CD14-positive monocyte (primary cell): ENCODE data around the gene KIF5C. TPM values are rescaled to one million over a fixed set of nuclear protein-coding genes. Genes with fewer than 3 reads are reported as not detected.

Source experiments
- DNase-seq, 3 donors: peaks; one replicate each; pipeline ENCODE4 v3.0.0-alpha.2; 2011 to 2022
- H2AFZ ChIP-seq: 2 replicates; pipeline ENCODE4 v1.6.0; 2012; ENCODE audit warnings: mild to moderate bottlenecking, low read depth, low read length, inconsistent platforms; ENCODE audit not compliant: insufficient read depth, poor library complexity, severe bottlenecking
- H3K27ac ChIP-seq, 2 donors: 1 replicate in 1 of 2; 2 replicates in 1 of 2; pipeline ENCODE4 v1.5.1; 2012 to 2013; ENCODE audit warnings: low read length in 2 of 2, control low read depth in 1 of 2, inconsistent platforms in 1 of 2, low read depth in 1 of 2, mild to moderate bottlenecking in 1 of 2
- H3K27me3 ChIP-seq, 2 donors: one replicate each; pipeline versions ENCODE4 v1.6.0 to v1.6.1; 2011 to 2013; ENCODE audit warnings: low read length in 2 of 2; ENCODE audit not compliant: control insufficient read depth in 2 of 2, insufficient read depth in 2 of 2
- H3K36me3 ChIP-seq, 2 donors: replicated peaks in 1 of 2; 1 replicate in 1 of 2; 2 replicates in 1 of 2; pipeline versions ENCODE4 v1.5.1 to v1.6.1; 2012 to 2013; ENCODE audit warnings: low read length in 2 of 2, control low read depth in 1 of 2, inconsistent platforms in 1 of 2, mild to moderate bottlenecking in 1 of 2; ENCODE audit not compliant: insufficient read depth in 2 of 2, control insufficient read depth in 1 of 2
- H3K4me1 ChIP-seq, 2 donors: 1 replicate in 1 of 2; 2 replicates in 1 of 2; pipeline versions ENCODE4 v1.5.1 to v1.6.1; 2012 to 2013; ENCODE audit warnings: low read length in 2 of 2, control low read depth in 1 of 2, inconsistent platforms in 1 of 2, mild to moderate bottlenecking in 1 of 2, moderate library complexity in 1 of 2; ENCODE audit not compliant: insufficient read depth in 2 of 2, control insufficient read depth in 1 of 2
- H3K4me2 ChIP-seq: replicated peaks from 2 replicates; pipeline ENCODE3; 2012; ENCODE audit warnings: low read length, moderate library complexity, mild to moderate bottlenecking; ENCODE audit not compliant: poor library complexity, severe bottlenecking; ENCODE audit errors: extremely low read depth
- H3K4me3 ChIP-seq, 3 experiments: fragments of 200-600 bp in 1 of 3; sonication (generic) in 1 of 3; replicated peaks in 1 of 3; 1 replicate in 2 of 3; 2 replicates in 1 of 3; pipeline ENCODE4 v1.5.1; 2011 to 2013; ENCODE audit warnings: low read length in 3 of 3, mild to moderate bottlenecking in 3 of 3, control low read depth in 2 of 3, low read depth in 2 of 3, inconsistent platforms in 1 of 3, moderate library complexity in 1 of 3
- H3K79me2 ChIP-seq: 2 replicates; pipeline ENCODE4 v1.6.0; 2012; ENCODE audit warnings: mild to moderate bottlenecking, control low read depth, inconsistent platforms, low read length, moderate library complexity; ENCODE audit not compliant: insufficient read depth
- H3K9ac ChIP-seq: 2 replicates; pipeline ENCODE4 v1.6.0; 2017; ENCODE audit warnings: low read length, mild to moderate bottlenecking; ENCODE audit not compliant: insufficient read depth, poor library complexity, severe bottlenecking
- H3K9me3 ChIP-seq, 2 donors: replicated peaks in 1 of 2; 1 replicate in 1 of 2; 2 replicates in 1 of 2; pipeline versions ENCODE4 v1.5.1 to v1.6.1; 2012 to 2013; ENCODE audit warnings: low read length in 2 of 2, control low read depth in 1 of 2; ENCODE audit not compliant: control insufficient read depth in 1 of 2, insufficient read depth in 1 of 2
- H4K20me1 ChIP-seq: 2 replicates; pipeline ENCODE4 v1.6.0; 2012; ENCODE audit warnings: mild to moderate bottlenecking, low read length, control low read depth, moderate library complexity; ENCODE audit not compliant: insufficient read depth
- H3K27ac Mint-ChIP-seq, 7 donors: one replicate each; pipeline ENCODE4 v1.8.0; 2020; ENCODE audit warnings: mild to moderate bottlenecking in 7 of 7, mixed read lengths in 7 of 7, moderate library complexity in 6 of 7, inconsistent platforms in 2 of 7
- H3K27me3 Mint-ChIP-seq, 3 donors: one replicate each; pipeline ENCODE4 v1.8.0; 2021 to 2022; ENCODE audit warnings: low read depth in 3 of 3, mild to moderate bottlenecking in 3 of 3, mixed read lengths in 3 of 3, moderate library complexity in 3 of 3, inconsistent platforms in 1 of 3
- H3K36me3 Mint-ChIP-seq, 2 donors: one replicate each; pipeline ENCODE4 v1.8.0; 2020; ENCODE audit warnings: mixed read lengths in 2 of 2, inconsistent platforms in 1 of 2, mild to moderate bottlenecking in 1 of 2
- H3K4me1 Mint-ChIP-seq: one replicate; pipeline ENCODE4 v1.8.0; 2020; ENCODE audit warnings: mild to moderate bottlenecking, mixed read lengths
- H3K4me3 Mint-ChIP-seq, 2 donors: one replicate each; pipeline ENCODE4 v1.8.0; 2020; ENCODE audit warnings: mild to moderate bottlenecking in 2 of 2, mixed read lengths in 2 of 2, moderate library complexity in 1 of 2
- H3K9me3 Mint-ChIP-seq, 7 donors: one replicate each; pipeline ENCODE4 v1.8.0; 2020 to 2022; ENCODE audit warnings: mixed read lengths in 7 of 7, mild to moderate bottlenecking in 6 of 7, moderate library complexity in 6 of 7, inconsistent platforms in 2 of 7
- WGBS: methylation state at CpG from one replicate; pipeline ENCODE4 v1.1.5; 2013; ENCODE audit warnings: missing lambda C conversion rate; ENCODE audit not compliant: insufficient coverage; 5-methylcytosine and 5-hydroxymethylcytosine counted together
- intact Hi-C, 2 donors: fragments of 100-400 bp; cut with micrococcal nuclease; formaldehyde crosslinking; loops; one replicate each; pipeline versions ENCODE4 v1.15.0 to v1.15.1; 2023
- polyA plus RNA-seq, 3 donors: library from polyadenylated mRNA; depleted of rRNA in 1 of 3; unstranded in 2 of 3; stranded (reverse) in 1 of 3; fragments of 300-500 nt in 2 of 3; fragments of >200 nt in 1 of 3; fragmentation: Illumina TruSeq in 2 of 3; gene quantifications; 1 replicate in 2 of 3; 2 replicates in 1 of 3; pipeline ENCODE4 v1.2.3, GENCODE V29; 2012 to 2021
- TF ChIP-seq, protein P1 (sequence below): fragments of 200-600 bp; IDR thresholded peaks from one replicate; pipeline ENCODE4 v1.8.0; 2022; ENCODE audit warnings: antibody characterized with exemption, mild to moderate bottlenecking

KIF5C gene
- polyA plus RNA-seq, 3 donors, result 0.04 TPM; not detected in 2

DNA sequence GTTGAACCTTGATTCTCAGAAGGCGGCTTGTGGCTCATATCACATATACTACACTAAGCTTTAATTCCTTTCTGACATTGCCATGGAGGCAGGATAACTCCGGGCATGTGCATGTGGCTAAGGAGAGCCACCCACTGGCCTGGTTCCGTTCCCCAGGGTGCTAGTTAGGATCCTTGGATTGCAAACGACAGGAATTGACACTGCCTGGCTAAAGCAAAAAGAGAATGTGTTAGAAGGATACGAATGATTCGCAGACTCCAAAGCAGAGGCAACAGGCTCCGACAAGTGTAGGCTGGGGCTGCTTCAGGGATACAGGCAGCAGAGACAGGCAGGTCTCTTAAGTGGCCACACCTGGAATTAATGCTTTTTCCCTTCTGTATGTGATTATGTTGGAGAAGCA, 92.0 kb downstream of the KIF5C start:
- Histone ChIP-seq H3K9ac (no peak overlapping the region), H3K27me3 (no peaks in the 10 kb centered on the region), H3K27ac (no peak overlapping the region), H3K4me1 (peaks cover 16% of the 10 kb centered on the region in 2 donors), H2AFZ (no peak overlapping the region), H3K9me3 (no peaks in the 10 kb centered on the region), H4K20me1 (no peaks in the 10 kb centered on the region), H3K36me3 (no peaks in the 10 kb centered on the region), H3K4me3 (no peak overlapping the region), H3K4me2 (no peak overlapping the region), H3K79me2 (no peaks in the 10 kb centered on the region)
- Mint-ChIP-seq H3K27ac (peak overlapping the region in 1 of 7 donors; percentile 16), H3K9me3 (peaks cover 0 to 2% (median 0%) of the 10 kb centered on the region in 7 donors), H3K36me3 (no peaks in the 10 kb centered on the region), H3K4me1 (peaks cover 32% of the 10 kb centered on the region), H3K4me3 (no peak overlapping the region), H3K27me3 (peaks cover 1 to 2% (median 1%) of the 10 kb centered on the region in 3 donors)
- no peak for DNase-seq
- WGBS, result 97% methylated on average over 6 of the region's 7 CpGs
- intact Hi-C loops, result no loop called here
- TF ChIP-seq, protein P1, sequence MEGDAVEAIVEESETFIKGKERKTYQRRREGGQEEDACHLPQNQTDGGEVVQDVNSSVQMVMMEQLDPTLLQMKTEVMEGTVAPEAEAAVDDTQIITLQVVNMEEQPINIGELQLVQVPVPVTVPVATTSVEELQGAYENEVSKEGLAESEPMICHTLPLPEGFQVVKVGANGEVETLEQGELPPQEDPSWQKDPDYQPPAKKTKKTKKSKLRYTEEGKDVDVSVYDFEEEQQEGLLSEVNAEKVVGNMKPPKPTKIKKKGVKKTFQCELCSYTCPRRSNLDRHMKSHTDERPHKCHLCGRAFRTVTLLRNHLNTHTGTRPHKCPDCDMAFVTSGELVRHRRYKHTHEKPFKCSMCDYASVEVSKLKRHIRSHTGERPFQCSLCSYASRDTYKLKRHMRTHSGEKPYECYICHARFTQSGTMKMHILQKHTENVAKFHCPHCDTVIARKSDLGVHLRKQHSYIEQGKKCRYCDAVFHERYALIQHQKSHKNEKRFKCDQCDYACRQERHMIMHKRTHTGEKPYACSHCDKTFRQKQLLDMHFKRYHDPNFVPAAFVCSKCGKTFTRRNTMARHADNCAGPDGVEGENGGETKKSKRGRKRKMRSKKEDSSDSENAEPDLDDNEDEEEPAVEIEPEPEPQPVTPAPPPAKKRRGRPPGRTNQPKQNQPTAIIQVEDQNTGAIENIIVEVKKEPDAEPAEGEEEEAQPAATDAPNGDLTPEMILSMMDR, result no peak

- Mint-ChIP-seq H3K27ac (no peak overlapping the region), H3K4me3 (no peak overlapping the region), H3K27me3 (peaks cover 1 to 2% (median 1%) of the 10 kb centered on the region in 3 donors), H3K4me1 (peaks cover 32% of the 10 kb centered on the region), H3K36me3 (no peaks in the 10 kb centered on the region), H3K9me3 (peaks cover 0 to 2% (median 0%) of the 10 kb centered on the region in 7 donors)
- Histone ChIP-seq H3K27ac (no peak overlapping the region), H4K20me1 (no peaks in the 10 kb centered on the region), H3K4me3 (no peak overlapping the region), H3K4me2 (no peak overlapping the region), H2AFZ (no peak overlapping the region), H3K4me1 (peaks cover 16% of the 10 kb centered on the region in 2 donors), H3K9ac (no peak overlapping the region), H3K36me3 (no peaks in the 10 kb centered on the region), H3K27me3 (no peaks in the 10 kb centered on the region), H3K9me3 (no peaks in the 10 kb centered on the region), H3K79me2 (no peaks in the 10 kb centered on the region)
- WGBS, result 92% methylated on average over 2 of the region's 8 CpGs
- DNase-seq, result no peak
- TF ChIP-seq, protein P1, result no peak
- intact Hi-C loops, result no loop called here
These were observed 92.6 kb downstream of the KIF5C start for GRCh38 chr2:148967578-148967977.
